Measurements from ENCODE around the gene U2SURP. TPM values are rescaled to one million over a fixed set of nuclear protein-coding genes. Genes with fewer than 3 reads are reported as not detected.

Gene U2SURP
- total RNA-seq, 1 donor from 2014 or later = 40.8 TPM

GRCh38 chr3:143004823-143005222, 3.5 kb downstream of the U2SURP start:
- H3K27me3 ChIP-seq (ENCODE audit: control insufficient read depth, insufficient read depth, low read length) = no peaks in the 10 kb centered on the region
- H3K4me3 ChIP-seq (ENCODE audit: low read depth, low read length) = no peak overlapping the region
- DNase-seq (ENCODE audit: low read depth) (no peak), FAIRE-seq (no peak)
- TF ChIP-seq CTCF (IDR thresholded peaks at IDR 0.05; ENCODE audit: insufficient read depth, low read length, severe bottlenecking) = no peak
- no peaks in the 10 kb centered on the region for H3K36me3 ChIP-seq (ENCODE audit: control insufficient read depth, insufficient read depth, low read length)

GRCh38 chr3:143010024-143010423, 8.7 kb downstream of the U2SURP start:
- H3K36me3 ChIP-seq (ENCODE audit: control insufficient read depth, insufficient read depth, low read length) = peaks cover 1% of the 10 kb centered on the region
- no peak for TF ChIP-seq CTCF (IDR thresholded peaks at IDR 0.05; ENCODE audit: insufficient read depth, low read length, severe bottlenecking)
- FAIRE-seq (no peak), DNase-seq (ENCODE audit: low read depth) (peak; percentile 16)
- no peak overlapping the region for H3K4me3 ChIP-seq (ENCODE audit: low read depth, low read length)
- H3K27me3 ChIP-seq (ENCODE audit: control insufficient read depth, insufficient read depth, low read length) = no peaks in the 10 kb centered on the region

- DNase-seq (ENCODE audit: low read depth) (no peak), FAIRE-seq (no peak)
- Histone ChIP-seq H3K27me3 (ENCODE audit: control insufficient read depth, insufficient read depth, low read length) (no peaks in the 10 kb centered on the region), H3K4me3 (ENCODE audit: low read depth, low read length) (no peak overlapping the region), H3K36me3 (ENCODE audit: control insufficient read depth, insufficient read depth, low read length) (peaks cover 2% of the 10 kb centered on the region)
- TF ChIP-seq CTCF (IDR thresholded peaks at IDR 0.05; ENCODE audit: insufficient read depth, low read length, severe bottlenecking) = no peak
Observed at GRCh38 chr3:143011705-143012104, 10.3 kb downstream of the U2SURP start.

- TF ChIP-seq CTCF (IDR thresholded peaks at IDR 0.05; ENCODE audit: insufficient read depth, low read length, severe bottlenecking) = no peak
- no peak for DNase-seq (ENCODE audit: low read depth)
- Histone ChIP-seq H3K36me3 (ENCODE audit: control insufficient read depth, insufficient read depth, low read length) (peaks cover 5% of the 10 kb centered on the region), H3K4me3 (ENCODE audit: low read depth, low read length) (no peak overlapping the region), H3K27me3 (ENCODE audit: control insufficient read depth, insufficient read depth, low read length) (no peaks in the 10 kb centered on the region)
- no peak for FAIRE-seq
Observed at GRCh38 chr3:143014921-143015320, 13.6 kb downstream of the U2SURP start.

- DNase-seq (ENCODE audit: low read depth) (peak; percentile 48), FAIRE-seq (no peak)
- TF ChIP-seq CTCF (IDR thresholded peaks at IDR 0.05; ENCODE audit: insufficient read depth, low read length, severe bottlenecking) = peak; percentile 36
- Histone ChIP-seq H3K4me3 (ENCODE audit: low read depth, low read length) (no peak overlapping the region), H3K27me3 (ENCODE audit: control insufficient read depth, insufficient read depth, low read length) (no peaks in the 10 kb centered on the region), H3K36me3 (ENCODE audit: control insufficient read depth, insufficient read depth, low read length) (peaks cover 5% of the 10 kb centered on the region)
Observed at GRCh38 chr3:143016321-143016972, 15.1 kb downstream of the U2SURP start.
